SK-N-MC (cell line): Measurements from ENCODE around the gene ZNF385B.

Experiments used
- EZH2 ChIP-seq: fragments of 200-600 bp; sonication (generic); IDR thresholded peaks from one replicate; pipeline ENCODE4 v1.6.1; 2017; ENCODE audit warnings: antibody characterized with exemption
- POLR2AphosphoS5 ChIP-seq: IDR thresholded peaks from 2 replicates; pipeline ENCODE4 v1.6.1; 2012; ENCODE audit warnings: mild to moderate bottlenecking, low read depth, low read length, borderline replicate concordance

GRCh38 chr2:179553382-179553781 is 308.0 kb downstream of the ZNF385B start:
- no peak for TF ChIP-seq EZH2
- TF ChIP-seq POLR2AphosphoS5 = no peak
